HepG2 (cell line): ENCODE measurements around the gene C1S. TPM values are rescaled to one million over a fixed set of nuclear protein-coding genes. Genes with fewer than 3 reads are reported as not detected.

Source experiments
- ATAC-seq: fragments of 200-7000 bp; cut with Tn5 transposase; 3 replicates; pipeline ENCODE4 v1.9.1; 2020; ENCODE audit warnings: mild to moderate bottlenecking, moderate library complexity
- BruUV-seq: library from RNA; stranded (reverse); fragments of 400-500 nt; replicated peaks from 2 replicates; lab custom pipeline; 2021; lab: Mats Ljungman, UMichigan
- CTCF ChIA-PET: fragments of 300-600 bp; formaldehyde crosslinking; extraction: SDS; loops from one replicate; lab custom pipeline; 2021; ENCODE audit warnings: low total read pairs, inconsistent platforms, low intra/inter-chr PET ratio; lab: Yijun Ruan, JAX
- POLR2A ChIA-PET: fragments of 350-600 bp; sonication (Branson Sonifier 250); formaldehyde crosslinking; loops from one replicate; lab custom pipeline; 2020; ENCODE audit warnings: antibody characterized with exemption, inconsistent platforms; lab: Yijun Ruan, JAX
- DNase-seq: peaks from one replicate; pipeline ENCODE4 v3.0.0-alpha.2; 2015; ENCODE audit warnings: low spot score
- FAIRE-seq: peaks from 3 replicates; lab custom pipeline; 2011; peaks lifted over from hg19 to GRCh38; lab: Jason Lieb, UNC
- H2AFZ ChIP-seq: one replicate; pipeline ENCODE4 v1.6.1; 2011; ENCODE audit warnings: low read length, inconsistent platforms
- H3K27ac ChIP-seq: fragments of 300-600 bp; 3 replicates; pipeline ENCODE4 v1.8.0; 2011; ENCODE audit warnings: mixed run types, mild to moderate bottlenecking, mixed read lengths, low read length, inconsistent platforms; ENCODE audit not compliant: insufficient read depth; ENCODE audit errors: extremely low read length
- H3K27me3 ChIP-seq, 2 experiments: fragments of 200-600 bp in 1 of 2; 2 replicates in 1 of 2; 3 replicates in 1 of 2; pipeline versions ENCODE4 v1.6.0 to v1.8.0; 2011; ENCODE audit warnings: low read length in 2 of 2, mild to moderate bottlenecking in 2 of 2, moderate library complexity in 2 of 2, inconsistent platforms in 1 of 2; ENCODE audit not compliant: insufficient read depth in 2 of 2, control insufficient read depth in 1 of 2
- H3K36me3 ChIP-seq, 2 experiments: fragments of 200-600 bp in 1 of 2; replicated peaks in 1 of 2; 2 replicates in 1 of 2; 3 replicates in 1 of 2; pipeline versions ENCODE4 v1.5.1 to v1.8.0; 2011; ENCODE audit warnings: low read length in 2 of 2, inconsistent platforms in 1 of 2; ENCODE audit not compliant: insufficient read depth in 2 of 2, control insufficient read depth in 1 of 2
- H3K4me1 ChIP-seq: 2 replicates; pipeline ENCODE4 v1.5.1; 2012; ENCODE audit warnings: low read length, inconsistent platforms; ENCODE audit not compliant: insufficient read depth
- H3K4me2 ChIP-seq: 2 replicates; pipeline ENCODE4 v1.6.0; 2011; ENCODE audit warnings: low read depth, low read length, inconsistent platforms
- H3K4me3 ChIP-seq, 3 experiments: fragments of 200-600 bp in 1 of 3; sonication (generic), shearing (Covaris generic) in 1 of 3; replicated peaks in 1 of 3; 2 replicates each; pipeline ENCODE4 v1.5.1; 2011 to 2016; ENCODE audit warnings: low read length in 3 of 3, inconsistent platforms in 2 of 3, low read depth in 2 of 3, mild to moderate bottlenecking in 2 of 3, control low read depth in 1 of 3, mixed read lengths in 1 of 3; ENCODE audit not compliant: insufficient read depth in 1 of 3
- H3K79me2 ChIP-seq: one replicate; pipeline ENCODE4 v1.6.1; 2011; ENCODE audit warnings: low read length, inconsistent platforms; ENCODE audit not compliant: insufficient read depth
- H3K9ac ChIP-seq: 2 replicates; pipeline ENCODE4 v1.6.0; 2011; ENCODE audit warnings: mild to moderate bottlenecking, low read depth, low read length, inconsistent platforms; ENCODE audit not compliant: insufficient read depth
- H3K9me3 ChIP-seq: 2 replicates; pipeline ENCODE4 v1.5.1; 2012; ENCODE audit warnings: mild to moderate bottlenecking, low read length
- H4K20me1 ChIP-seq: 2 replicates; pipeline ENCODE4 v1.6.0; 2011; ENCODE audit warnings: inconsistent platforms, mild to moderate bottlenecking, low read length, moderate library complexity; ENCODE audit not compliant: insufficient read depth
- KDM2A ChIP-seq: sonication (generic); formaldehyde crosslinking; IDR thresholded peaks from 2 replicates; pipeline ENCODE4 v1.4.0; 2020; ENCODE audit warnings: low read depth, missing genetic modification reagents, borderline replicate concordance
- PRDM10 ChIP-seq: sonication (generic); formaldehyde crosslinking; IDR thresholded peaks from 2 replicates; pipeline ENCODE4 v1.4.0; 2020; ENCODE audit warnings: low read depth, missing genetic modification reagents
- ZNF891 ChIP-seq: sonication (generic); formaldehyde crosslinking; IDR thresholded peaks from 2 replicates; pipeline ENCODE4 v1.5.0; 2020; ENCODE audit warnings: mild to moderate bottlenecking, missing genetic modification reagents
- ZSCAN25 ChIP-seq: sonication (generic); formaldehyde crosslinking; IDR thresholded peaks from 2 replicates; pipeline ENCODE4 v1.8.0; 2022; ENCODE audit warnings: mild to moderate bottlenecking, missing genetic modification reagents
- WGBS: methylation state at CpG from one replicate; pipeline ENCODE4 v1.1.6; 2017; ENCODE audit warnings: low lambda C conversion rate; 5-methylcytosine and 5-hydroxymethylcytosine counted together
- in situ Hi-C: cut with HindIII; loops from 2 replicates; pipeline ENCODE4 v1.10.0; 2017; ENCODE audit warnings: low pct_unique_long_range_greater_than_20kb; ENCODE audit not compliant: extremely low pct_ligation_motif_present
- intact Hi-C: fragments of 100-400 bp; cut with micrococcal nuclease; formaldehyde crosslinking; loops from one replicate; pipeline ENCODE4 v1.10.0; 2022; ENCODE audit not compliant: unreplicated experiment
- polyA plus RNA-seq, 8 experiments: library from polyadenylated mRNA; depleted of rRNA in 3 of 8; stranded (reverse) in 7 of 8; unstranded in 1 of 8; fragments of >200 nt; fragmentation: Illumina TruSeq in 4 of 8; extraction: Trizol in 4 of 8; gene quantifications; 2 replicates each; pipeline versions ENCODE4 v1.2.1 to v1.2.3, GENCODE V29; 2011 to 2016; ENCODE audit warnings: low read depth in 4 of 8, missing spikeins in 1 of 8, mixed read lengths in 1 of 8; ENCODE audit not compliant: insufficient read depth in 1 of 8
- total RNA-seq, 5 experiments: library from RNA; depleted of rRNA; stranded (reverse); fragments of >200 nt; fragmentation: Illumina TruSeq; extraction: Trizol; gene quantifications; 2 replicates each; pipeline ENCODE4 v1.2.3, GENCODE V29; 2016; ENCODE audit warnings: low read depth in 1 of 5
- TF ChIP-seq, protein P1 (sequence below): sonication (generic); formaldehyde crosslinking; IDR thresholded peaks from 2 replicates; pipeline ENCODE4 v1.9.0; 2021; ENCODE audit warnings: mild to moderate bottlenecking, missing genetic modification reagents
- TF ChIP-seq, protein P2 (sequence below): sonication (generic); formaldehyde crosslinking; IDR thresholded peaks from 2 replicates; pipeline ENCODE4 v1.4.0; 2020; ENCODE audit warnings: mild to moderate bottlenecking, missing genetic modification reagents

C1S gene
- total and polyA plus RNA-seq, 2 of the 13 experiments (the other 11 are each of a cell fraction or from before 2014, with no cell fraction given), result 14.5 to 18.2 TPM

GRCh38 chr12:7091660-7092228 lies 31.2 kb downstream of the C1S start:
- intact Hi-C loops, result loop anchor here (1.0 to 2.0 kb wide), 3 partner anchors 17 to 147 kb away; partner anchors contain the start of genes C12orf57, C1RL and C1S
- no peaks in the 10 kb centered on the region for H3K36me3 ChIP-seq
- H2AFZ ChIP-seq, result no peak overlapping the region
- BruUV-seq, result no TSS peak
- DNase-seq, result no peak
- TF ChIP-seq, protein P1, sequence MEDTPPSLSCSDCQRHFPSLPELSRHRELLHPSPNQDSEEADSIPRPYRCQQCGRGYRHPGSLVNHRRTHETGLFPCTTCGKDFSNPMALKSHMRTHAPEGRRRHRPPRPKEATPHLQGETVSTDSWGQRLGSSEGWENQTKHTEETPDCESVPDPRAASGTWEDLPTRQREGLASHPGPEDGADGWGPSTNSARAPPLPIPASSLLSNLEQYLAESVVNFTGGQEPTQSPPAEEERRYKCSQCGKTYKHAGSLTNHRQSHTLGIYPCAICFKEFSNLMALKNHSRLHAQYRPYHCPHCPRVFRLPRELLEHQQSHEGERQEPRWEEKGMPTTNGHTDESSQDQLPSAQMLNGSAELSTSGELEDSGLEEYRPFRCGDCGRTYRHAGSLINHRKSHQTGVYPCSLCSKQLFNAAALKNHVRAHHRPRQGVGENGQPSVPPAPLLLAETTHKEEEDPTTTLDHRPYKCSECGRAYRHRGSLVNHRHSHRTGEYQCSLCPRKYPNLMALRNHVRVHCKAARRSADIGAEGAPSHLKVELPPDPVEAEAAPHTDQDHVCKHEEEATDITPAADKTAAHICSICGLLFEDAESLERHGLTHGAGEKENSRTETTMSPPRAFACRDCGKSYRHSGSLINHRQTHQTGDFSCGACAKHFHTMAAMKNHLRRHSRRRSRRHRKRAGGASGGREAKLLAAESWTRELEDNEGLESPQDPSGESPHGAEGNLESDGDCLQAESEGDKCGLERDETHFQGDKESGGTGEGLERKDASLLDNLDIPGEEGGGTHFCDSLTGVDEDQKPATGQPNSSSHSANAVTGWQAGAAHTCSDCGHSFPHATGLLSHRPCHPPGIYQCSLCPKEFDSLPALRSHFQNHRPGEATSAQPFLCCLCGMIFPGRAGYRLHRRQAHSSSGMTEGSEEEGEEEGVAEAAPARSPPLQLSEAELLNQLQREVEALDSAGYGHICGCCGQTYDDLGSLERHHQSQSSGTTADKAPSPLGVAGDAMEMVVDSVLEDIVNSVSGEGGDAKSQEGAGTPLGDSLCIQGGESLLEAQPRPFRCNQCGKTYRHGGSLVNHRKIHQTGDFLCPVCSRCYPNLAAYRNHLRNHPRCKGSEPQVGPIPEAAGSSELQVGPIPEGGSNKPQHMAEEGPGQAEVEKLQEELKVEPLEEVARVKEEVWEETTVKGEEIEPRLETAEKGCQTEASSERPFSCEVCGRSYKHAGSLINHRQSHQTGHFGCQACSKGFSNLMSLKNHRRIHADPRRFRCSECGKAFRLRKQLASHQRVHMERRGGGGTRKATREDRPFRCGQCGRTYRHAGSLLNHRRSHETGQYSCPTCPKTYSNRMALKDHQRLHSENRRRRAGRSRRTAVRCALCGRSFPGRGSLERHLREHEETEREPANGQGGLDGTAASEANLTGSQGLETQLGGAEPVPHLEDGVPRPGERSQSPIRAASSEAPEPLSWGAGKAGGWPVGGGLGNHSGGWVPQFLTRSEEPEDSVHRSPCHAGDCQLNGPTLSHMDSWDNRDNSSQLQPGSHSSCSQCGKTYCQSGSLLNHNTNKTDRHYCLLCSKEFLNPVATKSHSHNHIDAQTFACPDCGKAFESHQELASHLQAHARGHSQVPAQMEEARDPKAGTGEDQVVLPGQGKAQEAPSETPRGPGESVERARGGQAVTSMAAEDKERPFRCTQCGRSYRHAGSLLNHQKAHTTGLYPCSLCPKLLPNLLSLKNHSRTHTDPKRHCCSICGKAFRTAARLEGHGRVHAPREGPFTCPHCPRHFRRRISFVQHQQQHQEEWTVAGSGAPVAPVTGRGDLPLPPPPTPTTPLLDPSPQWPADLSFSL, result no peak
- TF ChIP-seq KDM2A (peak; percentile 10; the same call in 1 of the 2 replicates), PRDM10 (CRISPR knock-in tag) (peak; percentile 31), ZSCAN25 (CRISPR knock-in tag) (peak; percentile 65), ZNF891 (peak; percentile 46; the same call in 1 of the 2 replicates)
- TF ChIP-seq, protein P2, sequence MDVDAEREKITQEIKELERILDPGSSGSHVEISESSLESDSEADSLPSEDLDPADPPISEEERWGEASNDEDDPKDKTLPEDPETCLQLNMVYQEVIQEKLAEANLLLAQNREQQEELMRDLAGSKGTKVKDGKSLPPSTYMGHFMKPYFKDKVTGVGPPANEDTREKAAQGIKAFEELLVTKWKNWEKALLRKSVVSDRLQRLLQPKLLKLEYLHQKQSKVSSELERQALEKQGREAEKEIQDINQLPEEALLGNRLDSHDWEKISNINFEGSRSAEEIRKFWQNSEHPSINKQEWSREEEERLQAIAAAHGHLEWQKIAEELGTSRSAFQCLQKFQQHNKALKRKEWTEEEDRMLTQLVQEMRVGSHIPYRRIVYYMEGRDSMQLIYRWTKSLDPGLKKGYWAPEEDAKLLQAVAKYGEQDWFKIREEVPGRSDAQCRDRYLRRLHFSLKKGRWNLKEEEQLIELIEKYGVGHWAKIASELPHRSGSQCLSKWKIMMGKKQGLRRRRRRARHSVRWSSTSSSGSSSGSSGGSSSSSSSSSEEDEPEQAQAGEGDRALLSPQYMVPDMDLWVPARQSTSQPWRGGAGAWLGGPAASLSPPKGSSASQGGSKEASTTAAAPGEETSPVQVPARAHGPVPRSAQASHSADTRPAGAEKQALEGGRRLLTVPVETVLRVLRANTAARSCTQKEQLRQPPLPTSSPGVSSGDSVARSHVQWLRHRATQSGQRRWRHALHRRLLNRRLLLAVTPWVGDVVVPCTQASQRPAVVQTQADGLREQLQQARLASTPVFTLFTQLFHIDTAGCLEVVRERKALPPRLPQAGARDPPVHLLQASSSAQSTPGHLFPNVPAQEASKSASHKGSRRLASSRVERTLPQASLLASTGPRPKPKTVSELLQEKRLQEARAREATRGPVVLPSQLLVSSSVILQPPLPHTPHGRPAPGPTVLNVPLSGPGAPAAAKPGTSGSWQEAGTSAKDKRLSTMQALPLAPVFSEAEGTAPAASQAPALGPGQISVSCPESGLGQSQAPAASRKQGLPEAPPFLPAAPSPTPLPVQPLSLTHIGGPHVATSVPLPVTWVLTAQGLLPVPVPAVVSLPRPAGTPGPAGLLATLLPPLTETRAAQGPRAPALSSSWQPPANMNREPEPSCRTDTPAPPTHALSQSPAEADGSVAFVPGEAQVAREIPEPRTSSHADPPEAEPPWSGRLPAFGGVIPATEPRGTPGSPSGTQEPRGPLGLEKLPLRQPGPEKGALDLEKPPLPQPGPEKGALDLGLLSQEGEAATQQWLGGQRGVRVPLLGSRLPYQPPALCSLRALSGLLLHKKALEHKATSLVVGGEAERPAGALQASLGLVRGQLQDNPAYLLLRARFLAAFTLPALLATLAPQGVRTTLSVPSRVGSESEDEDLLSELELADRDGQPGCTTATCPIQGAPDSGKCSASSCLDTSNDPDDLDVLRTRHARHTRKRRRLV, result no peak
- TF ChIP-seq, all 625 proteins: peak for 4
- Histone ChIP-seq H3K79me2 (no peaks in the 10 kb centered on the region), H3K4me2 (peak overlapping the region; percentile 73), H3K9ac (0 out of 2 replicates have a peak overlapping the region, but pooled peaks have one; percentile 13), H3K4me3 (peak overlapping the region; percentile 53 to 68 (median 53); a peak in 3 of 6 replicates), H3K9me3 (no peaks in the 10 kb centered on the region), H3K27ac (no peak overlapping the region), H3K4me1 (peaks cover 27% of the 10 kb centered on the region), H4K20me1 (no peaks in the 10 kb centered on the region; the same call in 1 of the 2 replicates), H3K27me3 (peaks cover 0 to 2% of the 10 kb centered on the region in 2 experiments; a peak in 1 of 5 replicates)
- ChIA-PET CTCF (interaction anchor here (0.7 to 5.0 kb wide), 6 partner anchors 9 to 73 kb away, joined by 3 to 45 read pairs (median 4); partner anchors contain the start of genes C1RL, C1S and LPCAT3), POLR2A (interaction anchor here (1.3 to 2.7 kb wide), 2 partner anchors 16 to 147 kb away, joined by 6 to 9 read pairs; partner anchors contain the start of genes C12orf57 and RNU7-1)
- FAIRE-seq (no peak), ATAC-seq (peak; percentile 39)
- WGBS, result 1% methylated on average over 9 of the region's 10 CpGs
- in situ Hi-C loops, result loop anchor here (5.0 kb wide), 1 partner anchor 34 kb away; no protein-coding TSS in a partner anchor
